GM18870 (cell line): ENCODE data around the gene PM20D2.

Source experiments
- ATAC-seq: cut with Tn5 transposase; IDR thresholded peaks from one replicate; pipeline ENCODE4 v1.9.1; 2021; ENCODE audit warnings: moderate library complexity; ENCODE audit not compliant: unreplicated experiment

PM20D2 gene

DNA sequence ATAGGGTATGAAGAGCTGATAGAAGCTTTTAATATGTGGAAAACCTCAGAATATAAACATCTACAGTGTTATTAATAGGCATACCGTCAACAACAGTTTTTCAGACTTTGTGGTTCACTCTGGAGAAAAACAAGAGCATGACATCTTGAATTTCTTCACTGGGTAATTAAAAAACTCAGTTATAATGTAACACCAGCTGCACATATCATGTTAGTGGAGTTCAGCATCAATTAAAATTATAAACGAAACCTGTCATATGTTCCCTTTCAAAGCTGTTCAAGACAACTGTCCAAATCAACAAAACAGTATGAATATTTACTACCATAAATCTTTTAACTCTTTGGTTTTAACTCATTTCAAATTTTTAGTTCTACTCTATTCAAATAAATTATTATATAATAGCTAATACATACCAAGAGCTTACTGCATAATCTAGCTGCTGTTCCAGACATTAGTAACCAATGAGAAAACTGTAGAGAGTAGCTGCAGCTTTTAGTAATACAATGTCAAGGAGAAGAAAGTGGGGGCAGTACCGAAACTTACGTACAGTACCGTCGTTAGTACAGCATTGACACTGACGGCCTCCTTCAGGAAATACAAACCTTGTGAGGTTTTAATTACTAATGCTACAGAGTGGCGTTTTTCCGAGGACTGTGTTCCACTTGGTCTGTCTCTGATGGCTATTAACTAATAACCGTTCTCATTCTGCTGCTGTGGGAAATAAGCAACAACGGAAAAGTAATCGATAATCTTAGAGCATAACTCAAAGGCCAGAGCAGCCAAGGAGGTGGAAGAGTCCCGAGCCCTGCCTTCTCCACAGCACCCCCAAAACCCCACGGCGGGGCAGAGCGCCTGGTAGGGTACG, 532 bp upstream of the PM20D2 start:
- peak; percentile 51 for ATAC-seq

DNA sequence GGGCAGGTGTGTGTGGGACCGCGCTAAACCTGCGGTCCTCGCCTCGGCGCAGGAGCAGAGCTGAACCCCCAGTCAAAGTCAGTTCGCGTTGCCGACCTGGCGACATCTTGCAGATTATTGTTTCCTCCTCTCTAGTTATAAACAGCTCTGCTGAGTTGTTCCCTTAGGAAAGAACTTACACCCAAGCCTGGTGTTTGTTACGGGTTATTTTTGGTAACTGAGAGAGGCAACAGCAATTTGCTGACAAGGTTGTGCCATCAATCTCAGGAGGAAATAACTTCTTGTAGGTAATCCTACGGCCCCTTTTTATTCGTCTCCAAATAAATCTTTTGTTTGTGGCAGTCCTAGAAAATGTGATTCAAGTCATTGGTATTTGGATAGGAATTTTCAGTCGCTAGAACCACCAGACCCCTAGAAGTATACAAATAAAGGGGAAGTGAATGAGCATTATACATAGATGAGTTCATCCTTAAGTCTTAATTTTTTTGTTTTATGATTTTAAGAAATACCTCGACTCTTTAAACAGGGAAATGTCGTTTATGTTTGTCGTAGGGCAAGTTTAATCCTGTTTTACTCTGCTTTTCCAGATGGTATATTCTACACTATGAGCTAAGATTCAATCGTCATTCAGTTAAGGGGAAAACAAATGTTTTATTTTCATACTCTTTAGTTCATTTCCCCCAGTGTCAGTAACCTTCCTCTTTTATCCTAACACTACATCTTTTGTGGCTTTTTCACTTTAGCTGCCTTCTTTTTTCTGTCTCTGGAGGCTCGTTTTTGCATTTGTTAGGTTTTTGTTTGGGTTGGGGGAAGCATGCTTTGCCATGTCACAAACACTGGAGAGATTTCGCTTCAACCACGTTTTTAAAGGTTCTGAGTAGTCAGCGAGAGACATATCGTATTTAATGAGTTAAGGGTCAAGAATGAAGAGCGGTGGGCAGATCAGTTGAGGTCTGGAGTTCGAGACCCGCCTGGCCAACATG, 1.2 kb downstream of the PM20D2 start:
- no peak for ATAC-seq

DNA sequence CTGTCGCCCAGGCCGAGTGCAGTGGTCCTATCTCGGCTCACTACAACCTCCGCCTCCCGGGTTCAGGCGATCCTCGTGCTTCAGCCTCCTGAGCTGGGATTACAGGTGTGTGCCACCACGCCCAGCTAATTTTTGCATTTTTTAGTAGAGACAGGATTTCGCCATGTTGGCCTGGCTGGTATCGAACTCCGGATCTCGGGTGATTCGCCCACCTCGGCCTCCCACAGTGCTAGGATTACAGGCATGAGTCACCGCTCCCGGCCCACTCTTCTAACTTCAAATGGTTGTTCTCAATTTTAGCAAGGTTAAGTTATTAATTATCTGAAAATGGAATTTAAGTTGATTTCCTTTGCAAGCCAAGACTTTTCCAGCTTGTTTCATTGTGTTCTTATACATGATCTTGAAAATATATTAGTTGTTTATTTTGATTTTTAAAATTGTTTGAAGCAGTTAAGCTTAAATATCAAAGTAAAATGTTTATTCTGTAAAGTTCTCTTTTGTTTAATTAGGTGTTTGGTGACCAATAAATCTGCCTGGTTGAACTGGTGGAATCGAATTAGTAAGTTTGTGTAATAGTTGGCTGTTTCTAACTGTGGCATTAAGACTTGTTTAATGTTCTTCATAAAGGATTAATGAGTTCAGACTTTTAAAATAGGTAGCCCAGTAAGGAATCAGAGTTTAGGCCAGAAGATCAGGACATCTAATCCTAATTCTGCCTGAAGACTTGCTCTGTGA, 2.3 kb downstream of the PM20D2 start:
- ATAC-seq = no peak

DNA sequence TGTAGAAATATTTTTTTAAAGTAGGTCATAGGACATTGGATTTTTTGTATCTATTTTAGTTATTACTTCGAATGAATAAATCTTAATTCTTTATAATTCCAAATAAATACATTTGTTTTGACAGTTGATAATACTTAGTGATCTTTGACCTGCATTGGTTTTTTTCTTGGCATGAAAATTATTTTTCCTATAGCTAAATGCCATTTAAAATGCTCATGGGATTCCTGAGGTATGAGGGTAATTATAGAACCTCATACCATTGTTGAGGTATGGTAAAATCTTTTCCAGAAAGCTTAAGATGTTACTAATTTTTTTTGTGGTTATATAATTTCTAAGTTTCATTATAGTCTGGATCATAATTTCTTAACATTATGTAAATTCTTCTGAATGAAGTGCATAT, 8.3 kb downstream of the PM20D2 start:
- ATAC-seq = no peak

DNA sequence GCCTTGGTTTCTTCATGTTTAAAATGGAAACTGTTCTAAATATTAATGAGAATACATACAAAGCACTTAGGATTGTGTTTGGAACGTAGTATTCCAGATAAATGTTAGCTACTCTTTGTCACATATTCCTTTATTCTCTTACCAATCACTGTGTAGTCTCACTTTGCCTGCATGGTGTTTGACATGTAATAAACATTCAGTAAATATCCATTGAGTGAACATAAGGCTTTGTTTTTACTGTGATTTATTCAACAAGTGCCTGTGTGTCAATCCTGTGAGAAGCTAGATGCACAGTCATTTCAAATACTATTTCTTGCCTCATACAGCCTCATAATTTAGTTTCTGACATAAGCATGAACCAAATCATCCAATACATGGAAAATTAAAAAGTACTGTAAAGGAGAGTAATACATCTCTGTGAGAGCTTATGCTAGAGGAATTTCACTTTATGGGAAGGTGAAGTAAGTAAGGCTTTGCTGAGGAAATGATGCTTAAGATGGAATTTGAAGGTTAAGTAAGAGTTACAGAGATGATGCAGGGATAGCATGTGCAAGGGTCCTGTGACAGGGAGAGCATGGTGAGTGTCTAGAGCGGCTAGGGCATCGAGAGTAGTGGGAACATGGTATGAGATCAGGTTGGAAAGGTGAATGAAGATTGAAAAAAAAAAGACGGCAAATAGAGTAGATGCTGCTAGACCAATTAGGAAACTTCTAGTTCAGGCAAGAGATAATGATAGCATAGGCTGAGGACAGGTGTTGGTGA, 14.7 kb downstream of the PM20D2 start:
- no peak for ATAC-seq

DNA sequence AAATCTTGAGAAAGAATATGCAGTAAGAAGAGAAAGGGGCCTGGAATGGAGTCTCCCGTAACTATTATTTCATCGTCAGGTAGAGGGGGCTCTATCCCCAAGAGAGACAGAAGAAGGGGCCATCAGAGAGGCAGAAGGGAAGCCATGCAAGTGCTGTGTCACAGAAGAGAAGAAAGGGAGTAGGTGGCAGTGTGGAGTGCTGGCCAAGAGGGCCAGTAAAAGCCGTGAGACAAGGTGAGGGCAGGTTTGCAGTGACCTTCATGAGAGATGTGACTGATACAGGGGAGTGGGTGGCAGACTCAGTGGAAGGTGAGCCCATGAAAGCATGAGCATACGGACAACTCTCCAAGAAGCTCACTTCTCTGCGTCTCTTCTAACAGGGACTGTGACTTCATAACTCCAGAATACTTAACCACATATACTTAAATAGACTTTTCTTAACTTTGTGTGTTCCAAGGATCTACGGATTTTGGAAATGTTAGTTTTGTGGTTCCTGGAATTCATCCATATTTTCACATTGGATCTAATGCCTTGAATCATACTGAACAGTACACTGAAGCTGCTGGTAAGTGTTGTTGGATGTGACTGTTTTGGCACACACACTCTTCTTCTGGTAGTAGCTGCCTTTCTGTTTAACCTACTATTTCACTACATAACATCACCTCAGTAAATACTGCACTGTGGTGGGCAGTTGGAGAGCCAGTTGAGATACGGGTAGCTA, 15.6 kb downstream of the PM20D2 start:
- no peak for ATAC-seq

DNA sequence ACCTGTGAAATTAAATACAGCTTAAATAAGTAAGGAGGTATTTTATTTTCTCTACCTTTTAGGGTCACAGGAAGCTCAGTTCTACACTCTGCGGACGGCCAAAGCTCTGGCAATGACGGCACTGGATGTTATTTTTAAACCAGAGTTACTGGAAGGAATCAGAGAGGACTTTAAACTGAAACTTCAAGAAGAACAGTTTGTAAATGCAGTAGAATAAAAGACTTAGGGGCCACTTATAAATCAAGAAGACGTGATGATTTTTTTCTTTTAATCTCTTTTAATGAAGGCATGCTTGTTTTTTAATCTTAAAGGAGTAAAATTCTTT, 16.2 kb downstream of the PM20D2 start:
- no peak for ATAC-seq

DNA sequence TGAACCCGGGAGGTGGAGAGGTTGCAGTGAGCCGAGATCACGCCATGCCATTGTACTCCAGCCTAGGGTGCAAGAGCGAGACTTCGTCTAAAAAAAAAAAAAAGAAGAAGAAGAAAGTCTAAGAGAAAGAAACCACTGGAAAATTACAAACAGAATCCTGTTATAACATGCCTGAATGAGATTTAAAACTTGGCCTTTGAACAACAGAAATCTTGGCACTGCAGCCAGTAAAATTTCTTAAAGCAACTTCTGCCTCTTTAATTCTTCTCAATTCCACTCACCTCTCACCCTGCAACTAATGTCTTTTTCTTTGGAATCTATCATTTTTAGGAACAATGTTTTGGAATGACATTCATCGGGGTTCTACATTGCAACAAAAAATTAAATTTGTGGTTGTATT, 26.3 kb downstream of the PM20D2 start:
- no peak for ATAC-seq

DNA sequence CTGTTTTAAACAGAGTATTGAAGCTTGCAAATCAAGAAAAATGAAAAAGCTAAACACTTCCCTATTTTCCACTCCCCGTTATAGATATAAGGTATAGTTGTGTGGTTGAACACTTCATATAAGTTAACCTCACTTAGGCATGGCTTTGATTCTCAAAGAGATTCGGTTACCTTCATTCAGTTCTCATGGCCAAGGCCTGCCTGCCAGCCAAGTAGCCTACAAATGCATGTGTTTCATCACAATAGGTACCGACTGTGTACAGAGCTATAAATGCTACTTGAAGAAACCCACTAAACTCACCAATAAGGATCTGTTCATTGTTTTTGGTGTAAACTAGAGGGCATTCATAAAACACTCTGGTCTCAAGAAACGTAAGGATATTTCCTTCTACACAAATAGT, 27.8 kb downstream of the PM20D2 start:
- no peak for ATAC-seq

DNA sequence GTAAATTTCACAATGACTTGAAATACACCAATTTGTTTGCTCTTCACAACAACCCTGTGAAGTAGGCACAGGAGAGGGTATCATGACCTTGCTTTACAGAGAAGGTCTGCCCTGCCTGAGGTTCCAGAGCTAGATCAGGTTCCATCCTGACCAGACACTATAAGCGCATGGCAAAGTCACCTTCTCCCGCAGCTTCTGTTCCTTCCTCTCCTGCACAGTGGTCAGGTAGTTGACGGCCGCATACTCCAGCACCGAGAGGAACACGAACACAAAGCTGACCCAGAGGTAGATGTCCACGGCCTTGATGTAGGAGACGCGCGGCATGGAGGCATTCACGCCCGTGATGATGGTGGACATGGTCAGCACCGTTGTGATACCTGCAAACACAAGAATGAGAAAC, 34.3 kb downstream of the PM20D2 start:
- no peak for ATAC-seq

DNA sequence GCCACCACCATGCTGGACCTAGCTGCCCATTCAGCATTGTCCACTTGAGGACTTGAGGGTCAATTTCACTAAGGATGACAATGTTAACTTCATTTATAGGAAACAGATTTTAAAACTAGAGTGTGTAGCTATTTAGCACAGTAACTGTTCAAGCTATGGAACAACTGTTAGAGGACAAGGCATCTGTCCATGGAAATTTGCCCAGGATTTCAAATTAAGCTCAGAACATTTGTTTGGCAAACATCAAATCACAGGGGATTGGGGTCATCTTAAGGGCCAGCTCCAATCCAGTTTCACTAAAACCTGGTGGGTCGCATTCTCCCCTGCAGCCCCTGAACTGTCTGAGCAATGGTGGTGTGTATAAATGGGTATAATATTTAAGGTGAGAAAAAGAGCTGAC, 35.1 kb downstream of the PM20D2 start:
- no peak for ATAC-seq

DNA sequence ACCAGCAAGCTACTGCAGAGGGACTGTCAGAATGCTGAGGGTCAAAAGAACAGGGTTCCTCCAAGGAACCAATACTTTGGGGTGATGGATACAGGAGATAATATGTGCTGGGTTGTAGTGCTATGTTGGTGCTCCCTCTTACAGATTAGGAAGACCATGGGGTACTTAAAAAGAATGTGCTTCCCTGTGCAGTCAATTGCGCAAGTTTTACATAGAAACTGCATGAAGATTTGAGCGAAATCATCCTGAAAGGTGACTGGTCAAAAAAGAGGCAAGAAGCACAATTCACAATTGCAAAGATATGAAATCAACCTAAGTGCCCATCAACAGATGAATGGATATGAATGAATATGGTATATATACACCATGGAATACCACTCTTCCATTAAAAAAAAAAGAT, 37.4 kb downstream of the PM20D2 start:
- no peak for ATAC-seq

DNA sequence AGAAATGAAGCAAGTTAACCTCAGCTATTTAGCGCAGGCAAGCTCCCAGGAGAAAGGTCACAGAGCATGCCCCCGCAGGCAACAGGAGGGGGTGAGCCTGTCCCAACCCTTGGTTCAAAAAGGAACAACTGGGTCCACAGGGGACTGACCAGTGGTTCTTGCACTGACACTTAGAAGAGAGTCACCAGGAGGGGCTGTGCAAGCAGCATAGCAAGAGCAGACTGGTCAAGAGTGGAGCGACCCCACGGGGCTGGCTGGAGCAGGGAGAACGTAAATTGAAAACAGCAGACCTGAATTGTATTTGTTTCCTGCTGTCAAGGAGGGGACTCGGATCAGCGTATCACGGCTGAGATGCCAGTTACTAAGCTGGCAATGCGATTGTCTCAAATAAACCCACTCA, 38.5 kb downstream of the PM20D2 start:
- no peak for ATAC-seq

DNA sequence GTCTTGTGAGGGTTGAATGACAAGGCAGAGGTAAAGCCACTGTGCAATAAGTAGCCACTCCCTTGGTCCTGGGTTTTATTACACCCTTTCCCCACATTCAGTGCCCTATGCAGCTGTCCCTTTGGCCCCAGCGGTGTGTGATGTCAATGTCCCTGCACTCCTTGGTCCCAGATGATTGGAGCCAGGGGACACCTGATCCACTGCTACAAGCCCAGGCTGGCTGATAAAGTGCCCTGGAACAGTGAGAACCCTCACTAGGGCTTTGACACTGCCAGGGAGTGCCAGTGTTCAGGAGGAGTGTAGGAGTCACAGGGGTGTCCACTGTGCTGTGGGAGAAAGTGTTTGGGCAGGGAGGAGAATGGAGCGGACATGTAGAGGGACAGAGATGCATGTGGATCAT, 40.9 kb downstream of the PM20D2 start:
- no peak for ATAC-seq

DNA sequence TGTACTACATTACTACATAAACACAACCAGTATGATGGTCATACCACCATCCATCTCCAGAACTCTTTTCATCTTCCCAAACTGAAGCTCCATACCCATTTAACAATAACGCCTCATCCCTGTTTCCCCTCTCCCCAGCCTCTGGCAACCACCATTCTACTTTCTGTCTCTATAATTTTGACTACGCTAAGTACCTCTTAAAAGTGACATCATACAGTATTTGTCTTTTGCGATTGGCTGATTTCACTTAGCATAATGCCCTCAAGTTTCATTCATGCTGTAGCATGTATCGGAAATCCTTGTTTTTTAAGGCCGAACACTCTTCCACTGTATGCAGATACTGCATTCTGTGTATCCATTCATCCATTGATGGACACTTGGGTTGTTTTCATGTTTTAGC, 41.6 kb downstream of the PM20D2 start:
- ATAC-seq = no peak

DNA sequence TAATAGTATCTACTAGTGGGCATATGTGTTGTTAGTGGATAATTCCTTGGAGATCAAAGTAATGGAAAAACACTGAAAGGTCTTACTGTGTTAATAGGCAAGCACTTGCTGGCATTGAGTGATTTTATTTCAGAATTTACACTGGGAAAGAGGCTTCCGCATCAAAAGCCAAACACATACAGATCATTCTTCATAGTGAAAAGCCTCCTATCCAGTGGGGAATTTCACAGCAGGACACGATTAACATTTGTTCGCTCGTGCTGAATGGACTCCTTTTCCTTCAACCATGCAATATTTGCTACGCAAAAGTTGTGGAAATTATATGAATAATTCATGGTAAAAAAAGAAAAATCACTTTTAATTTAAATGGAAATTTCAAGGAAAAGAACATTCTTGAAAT, 44.9 kb downstream of the PM20D2 start:
- no peak for ATAC-seq

DNA sequence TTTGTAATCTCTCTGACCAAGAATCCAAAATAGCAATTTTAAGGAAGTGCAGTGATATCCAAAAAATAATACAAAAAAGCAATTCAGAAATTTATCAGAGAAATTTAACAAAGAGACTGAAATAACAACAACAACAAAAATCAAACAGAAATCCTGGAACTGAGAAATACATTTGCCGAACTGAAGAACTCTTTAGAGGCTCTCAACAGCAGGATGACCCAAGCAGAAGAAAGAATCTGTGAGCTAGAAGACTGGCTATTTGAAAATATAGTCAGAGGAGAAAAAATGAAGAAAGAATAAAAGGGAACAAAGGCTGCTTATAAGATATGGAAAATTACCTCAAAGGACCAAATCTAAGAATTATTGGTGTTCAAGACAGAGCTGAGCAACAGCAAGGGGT, 48.7 kb downstream of the PM20D2 start:
- no peak for ATAC-seq

DNA sequence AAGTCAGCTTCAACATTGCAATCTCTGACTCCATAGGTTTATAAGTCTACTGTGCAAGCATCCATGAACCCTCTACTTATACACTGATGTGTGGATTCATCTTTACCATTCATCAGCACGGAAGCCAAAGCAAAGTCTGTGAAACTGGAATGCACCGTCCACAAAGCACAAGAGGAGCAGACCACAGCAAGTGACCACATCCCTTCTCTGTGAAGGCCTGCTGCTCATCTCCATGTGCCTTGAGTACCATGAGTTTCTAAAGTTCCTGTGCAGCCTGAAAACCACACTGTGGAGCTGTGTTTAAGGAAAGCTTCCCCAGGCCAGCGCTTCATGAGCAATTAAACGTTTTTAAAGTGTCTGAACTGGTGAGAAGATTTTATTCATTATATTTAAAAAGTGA, 51.3 kb downstream of the PM20D2 start:
- no peak for ATAC-seq

DNA sequence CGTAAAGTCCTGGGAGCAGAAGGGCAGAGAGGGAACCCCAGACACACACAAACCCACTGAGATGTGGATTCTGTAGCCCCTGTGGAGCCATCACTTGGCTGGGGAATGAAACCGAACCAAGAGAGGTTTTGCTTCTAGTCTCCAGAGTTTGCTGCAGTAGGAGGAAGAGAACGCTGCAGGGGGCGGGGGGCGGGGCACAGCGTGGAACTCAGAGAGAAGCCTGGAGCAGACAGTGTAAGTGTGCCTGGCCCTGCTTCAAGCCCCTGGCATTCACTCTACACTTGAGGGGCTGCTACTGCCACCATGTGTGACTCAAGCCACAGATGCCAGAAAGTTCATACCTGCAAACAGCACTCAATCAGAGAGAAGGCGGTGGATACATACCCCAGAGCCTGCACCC, 52.4 kb downstream of the PM20D2 start:
- no peak for ATAC-seq

DNA sequence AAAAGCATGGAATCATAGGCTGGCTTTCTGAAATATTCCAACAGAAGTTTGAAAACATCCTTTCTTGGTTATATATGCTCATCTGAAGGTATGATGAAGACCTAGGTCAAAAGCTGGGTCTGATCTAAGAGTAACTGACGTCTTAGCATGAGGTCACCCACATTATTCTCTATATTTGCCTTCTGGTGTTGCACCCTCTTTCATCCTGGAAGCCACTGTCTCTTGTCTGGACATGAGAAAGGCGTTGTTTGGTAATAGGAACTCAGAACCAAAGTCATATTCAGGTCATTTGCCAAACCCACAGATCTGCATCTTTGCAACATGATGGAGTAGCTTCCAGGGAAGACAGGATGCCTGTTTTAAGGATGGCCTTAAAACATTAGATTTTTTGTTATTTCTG, 53.7 kb downstream of the PM20D2 start:
- no peak for ATAC-seq
